ENCODE results near the gene TESMIN.
A peak's percentile ranks its signal among the peaks of the same experiment; 100 is the strongest.

Gene TESMIN

DNA sequence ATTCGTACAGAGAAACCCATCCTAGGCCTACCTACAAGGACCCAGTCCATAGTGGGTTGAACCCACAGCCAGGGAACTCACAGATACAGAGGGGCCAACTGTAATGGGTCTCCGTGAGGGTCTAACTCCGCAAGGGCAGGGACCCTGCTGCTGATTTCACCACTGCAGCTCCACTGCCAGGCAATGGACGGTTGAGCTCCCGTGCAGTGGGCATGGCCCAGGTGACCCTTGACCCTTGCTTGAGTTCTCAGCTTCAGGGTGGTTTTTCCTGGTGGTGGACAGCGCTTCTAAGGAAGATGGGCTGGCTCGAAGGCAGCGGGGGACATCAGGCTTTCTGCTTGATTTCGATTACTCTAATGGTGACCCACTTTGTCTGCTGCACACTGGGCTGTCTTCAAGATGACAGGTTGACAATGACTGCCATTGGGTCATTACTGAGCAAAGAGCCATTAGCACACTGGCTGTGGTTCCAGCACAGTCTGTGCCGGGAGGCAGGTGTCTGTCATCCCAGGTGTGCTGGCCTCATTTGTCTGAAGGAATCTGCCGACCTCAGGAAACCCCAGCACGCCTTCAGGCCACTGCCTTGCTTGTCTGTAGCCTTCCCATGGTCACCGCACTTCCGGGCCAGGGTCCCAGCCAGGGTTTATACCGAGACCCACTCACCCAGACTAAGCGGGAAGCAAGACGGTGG is 70.6 kb downstream of the TESMIN start:
- DNase-seq, result no peak

DNA sequence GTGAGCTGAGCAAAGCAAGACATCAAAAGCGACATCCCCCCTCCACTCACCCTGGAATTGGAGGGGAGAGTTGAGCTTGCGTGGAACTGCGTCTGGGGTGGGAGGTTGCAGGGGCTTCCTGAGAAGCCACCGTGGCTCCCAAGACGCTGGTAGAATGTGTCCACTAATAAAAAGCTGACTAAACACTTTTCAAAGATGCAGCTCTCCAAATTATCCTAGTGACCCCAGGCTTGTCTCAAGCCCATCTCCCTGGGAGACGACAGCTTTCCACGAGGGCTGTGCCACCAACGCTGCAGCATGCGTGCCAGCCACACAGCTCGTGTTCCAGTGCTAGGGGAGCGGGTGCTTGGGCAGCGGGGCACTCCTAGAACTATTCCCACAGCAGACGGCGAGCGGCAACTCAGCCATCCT is 73.3 kb downstream of the TESMIN start:
- DNase-seq, result no peak

DNA sequence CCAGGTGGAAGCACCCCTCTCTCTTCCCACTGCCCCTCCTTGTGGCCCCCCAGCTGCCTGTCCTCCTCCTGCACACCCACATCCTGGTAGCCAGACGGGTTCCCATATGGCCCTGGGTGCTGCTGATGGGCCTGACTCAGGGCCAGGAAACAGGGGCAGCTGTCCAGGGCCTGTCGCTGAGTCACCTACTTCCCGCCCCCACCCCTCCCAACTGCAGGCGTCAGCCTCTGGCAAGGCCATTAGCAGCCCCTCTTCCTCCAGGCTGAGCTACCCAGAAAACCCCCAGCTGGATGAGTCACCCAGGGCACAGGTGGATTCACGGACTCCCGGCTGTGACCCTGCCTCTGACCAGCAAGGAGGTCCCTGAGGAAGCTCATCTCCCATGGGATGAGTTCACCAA is 73.9 kb downstream of the TESMIN start:
- peak; percentile 46 for DNase-seq

DNA sequence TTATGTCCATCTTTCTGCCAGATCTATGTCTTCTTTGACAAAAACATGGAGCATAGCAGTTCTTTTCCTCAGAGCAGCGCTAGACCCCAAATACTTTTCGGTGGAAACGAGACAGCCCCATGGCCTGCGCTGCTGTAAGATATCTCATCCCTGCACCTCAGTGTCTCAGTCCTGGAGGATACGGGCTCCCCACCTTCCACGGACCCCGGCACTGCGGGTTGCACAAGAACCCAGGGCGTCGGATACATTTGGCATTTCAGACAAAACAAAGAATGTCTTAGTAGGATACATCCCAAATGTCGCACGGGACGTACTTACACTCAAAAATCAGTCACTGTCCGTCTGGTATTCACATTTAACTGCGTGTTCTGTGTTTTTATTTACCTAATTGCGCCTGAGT is 76.9 kb downstream of the TESMIN start:
- DNase-seq, result no peak

DNA sequence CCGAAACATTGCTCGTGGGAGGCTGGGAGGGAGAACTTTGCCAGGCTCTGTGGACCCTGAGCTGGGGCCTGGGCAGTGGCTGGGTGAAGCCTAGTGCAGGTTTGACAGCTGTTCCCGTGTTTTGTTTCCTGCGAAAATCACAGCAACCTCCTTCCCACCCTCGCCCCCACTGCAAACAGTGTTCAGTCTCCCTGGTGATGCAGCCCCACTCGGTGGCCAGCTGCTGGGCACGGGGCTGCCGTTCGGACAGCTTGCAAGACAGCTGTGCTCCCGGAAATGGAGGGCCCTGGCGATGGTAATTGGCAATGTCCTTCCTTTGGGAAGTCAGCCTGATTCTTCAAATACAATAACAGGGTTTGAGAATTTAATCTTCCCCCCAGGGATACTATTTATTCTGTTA is 77.3 kb downstream of the TESMIN start:
- no peak for DNase-seq

DNA sequence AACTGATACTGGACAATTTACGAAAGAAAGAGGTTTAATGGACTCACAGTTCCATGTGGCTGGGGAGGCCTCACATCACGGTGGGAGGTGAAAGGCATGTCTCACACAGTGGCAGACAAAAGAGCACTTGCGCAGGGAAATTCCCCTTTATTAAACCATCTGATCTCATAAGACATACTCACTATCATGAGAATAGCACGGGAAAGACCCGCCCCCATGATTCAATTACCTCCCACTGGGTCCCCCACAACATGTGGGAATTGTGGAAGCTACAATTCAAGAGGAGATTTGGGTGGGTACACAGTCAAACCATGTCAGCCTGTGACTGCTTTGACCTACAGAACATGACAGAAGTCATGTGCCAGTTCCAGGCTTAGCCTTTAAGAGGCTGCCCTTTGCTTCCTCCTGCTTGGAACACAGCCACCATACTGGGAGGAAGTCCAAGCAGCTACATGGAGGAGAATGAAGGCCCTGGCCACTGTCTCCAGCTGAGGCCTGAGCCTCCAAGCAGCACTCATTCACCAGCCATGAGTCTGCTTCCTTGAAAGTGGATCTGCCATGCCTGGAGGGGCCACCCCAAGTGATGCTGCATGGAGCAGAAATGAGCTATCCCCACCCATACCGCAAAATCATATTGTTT is 77.9 kb downstream of the TESMIN start:
- DNase-seq, result no peak

DNA sequence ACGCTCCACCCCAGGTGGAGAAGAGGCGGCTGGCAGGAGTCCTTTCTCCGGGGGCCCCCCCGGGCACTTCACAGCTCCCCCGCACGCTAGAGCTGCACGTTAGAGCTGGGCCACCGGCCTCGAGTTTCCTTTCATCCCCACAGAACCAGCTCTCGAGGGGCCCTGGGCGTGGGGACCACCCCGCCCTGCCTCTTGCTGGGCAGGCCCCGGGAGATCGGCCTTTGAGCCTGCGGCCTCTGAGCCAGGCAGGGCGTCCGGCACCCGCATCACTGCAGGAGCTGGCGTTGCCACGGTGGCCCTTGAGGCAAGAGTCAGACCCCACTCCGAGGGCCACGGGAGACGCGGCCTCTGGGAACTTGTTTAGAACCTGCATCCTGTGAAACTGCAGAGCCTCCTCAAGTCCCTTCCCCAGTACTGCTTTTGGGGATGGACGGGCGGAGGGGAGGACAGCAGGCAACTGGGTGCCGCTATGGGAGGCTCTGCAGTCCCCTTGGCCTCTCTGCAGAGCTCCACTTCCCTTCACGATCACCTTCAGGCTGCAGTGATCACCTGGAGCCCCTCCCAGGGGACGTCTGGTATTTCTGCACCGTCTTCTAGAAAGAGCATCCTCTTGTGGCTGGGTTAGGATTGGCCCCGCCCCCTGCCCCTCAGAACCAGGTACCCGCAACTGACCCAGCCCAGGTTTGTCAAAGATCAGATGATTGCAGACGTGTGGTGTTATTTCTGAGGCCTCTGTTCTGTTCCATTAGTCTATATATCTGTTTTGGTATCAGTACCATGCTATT is 80.9 kb downstream of the TESMIN start:
- no peak for DNase-seq

DNA sequence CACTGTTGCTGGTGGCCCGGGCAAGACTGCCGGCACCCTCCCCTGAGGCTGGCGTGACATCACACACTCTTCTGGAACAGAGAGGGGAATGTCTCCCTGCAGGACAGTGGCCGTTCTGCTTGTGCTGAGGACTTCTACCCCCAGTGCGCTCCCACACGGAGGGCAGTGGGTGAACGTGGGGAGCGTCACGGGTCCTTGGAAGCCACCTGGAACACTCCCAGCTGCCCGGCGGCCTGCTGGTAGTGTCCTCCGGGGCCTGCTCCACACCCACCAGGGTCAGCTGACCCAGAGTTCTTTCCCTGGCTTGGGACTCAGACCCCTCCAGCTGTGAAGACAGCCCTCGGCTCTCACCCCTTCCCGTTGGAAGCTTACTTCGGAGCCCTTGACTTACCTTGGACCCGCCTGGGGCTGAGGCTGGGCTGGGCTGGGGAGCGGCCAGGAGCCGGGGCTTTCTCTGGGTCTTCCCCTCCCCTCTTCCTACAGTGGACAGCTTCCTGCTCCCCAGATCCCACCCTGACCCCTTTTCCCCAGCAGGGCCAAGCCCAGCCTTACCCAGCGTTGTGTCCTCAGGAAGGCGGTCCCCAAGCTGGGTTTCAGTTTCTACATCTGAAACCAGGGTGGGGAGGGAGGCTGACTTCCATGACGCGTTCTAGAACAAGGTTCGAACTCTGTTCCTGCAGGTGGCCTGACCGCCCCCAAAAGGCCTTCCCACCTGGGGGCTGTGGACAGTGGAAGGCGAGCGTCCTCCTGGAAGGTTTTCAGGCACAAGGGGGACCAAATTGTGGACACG is 81.8 kb downstream of the TESMIN start:
- DNase-seq, result no peak

DNA sequence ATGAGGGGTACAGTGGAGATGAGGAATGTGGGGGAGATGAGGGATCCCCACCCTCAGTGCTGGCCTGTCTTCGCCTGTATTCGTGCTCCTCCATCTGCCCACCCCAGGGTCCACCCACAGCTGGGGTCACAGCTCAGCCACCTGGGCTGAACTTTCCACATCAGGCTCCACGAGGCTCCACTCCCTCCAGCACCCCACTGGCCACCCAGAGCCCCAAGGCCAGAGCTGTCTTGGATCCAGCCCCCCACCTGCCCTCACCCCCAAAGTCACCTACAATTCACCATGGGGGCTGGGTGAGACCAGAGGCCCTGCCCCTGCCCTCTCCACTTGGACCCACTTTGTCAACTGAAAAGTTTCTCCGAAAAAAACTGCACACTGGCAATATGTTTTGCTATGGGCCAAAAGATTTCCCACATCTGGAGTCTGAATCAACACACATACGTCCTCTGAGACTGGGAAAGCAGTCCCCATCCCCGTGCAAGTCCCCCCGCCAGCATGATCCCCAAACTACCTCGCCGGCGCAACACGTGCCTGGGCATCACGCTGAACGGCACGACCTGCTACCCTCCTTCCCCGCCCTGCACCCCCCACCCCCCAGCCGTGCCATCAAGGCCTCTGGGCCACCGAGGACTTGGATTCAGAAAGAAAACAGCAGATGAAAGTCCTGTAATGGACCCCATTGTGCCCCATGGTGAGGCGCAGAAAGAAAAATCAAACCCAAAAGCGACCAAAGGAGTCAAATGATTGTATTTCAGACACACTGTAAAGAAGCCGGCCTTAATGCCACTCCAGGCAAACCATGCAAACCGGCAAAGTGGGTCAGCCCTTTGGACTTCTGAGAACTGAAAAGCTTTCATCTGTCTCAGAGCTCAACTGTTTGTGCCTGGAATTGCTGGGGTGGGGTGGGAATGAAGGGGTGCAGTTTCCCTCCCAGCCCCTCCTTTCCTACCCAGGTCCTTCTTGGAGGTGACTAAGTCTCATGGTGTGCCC is 83.5 kb downstream of the TESMIN start:
- DNase-seq, result no peak

DNA sequence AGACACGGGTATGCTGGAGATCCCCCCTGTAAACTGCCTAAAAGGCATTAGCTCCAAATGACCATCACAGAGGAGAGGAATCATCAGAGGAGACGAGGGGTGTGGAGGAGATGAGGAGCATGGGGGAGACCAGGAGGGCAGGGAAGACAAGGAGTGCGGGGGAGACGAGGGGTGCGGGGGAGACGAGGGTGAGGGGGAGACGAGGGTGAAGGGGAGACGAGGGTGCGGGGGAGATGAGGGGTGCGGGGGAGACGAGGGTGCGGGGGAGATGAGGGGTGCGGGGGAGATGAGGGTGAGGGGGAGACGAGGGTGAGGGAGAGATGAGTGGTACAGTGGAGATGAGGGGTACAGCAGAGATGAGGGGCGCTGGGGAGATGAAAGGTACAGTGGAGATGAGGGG is 84.5 kb downstream of the TESMIN start:
- DNase-seq, result no peak

DNA sequence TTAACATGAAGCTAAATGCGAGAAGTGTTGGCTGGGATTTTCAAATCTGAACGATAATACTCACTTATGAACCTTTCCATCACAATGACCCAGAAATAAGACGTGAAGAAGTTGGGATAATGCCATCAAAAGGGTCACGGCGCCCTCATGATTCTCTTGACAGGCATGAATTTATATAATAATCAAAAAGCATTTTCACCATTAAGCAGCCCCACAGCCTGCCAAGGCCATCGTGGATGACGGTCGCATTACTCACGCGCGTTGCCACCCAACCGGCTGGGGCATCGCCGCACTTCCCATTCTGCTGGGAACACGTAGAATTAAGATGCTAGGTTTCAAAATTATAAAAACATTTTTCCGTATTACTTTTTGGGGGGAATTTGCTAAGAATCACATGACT is 85.9 kb downstream of the TESMIN start:
- DNase-seq, result no peak

DNA sequence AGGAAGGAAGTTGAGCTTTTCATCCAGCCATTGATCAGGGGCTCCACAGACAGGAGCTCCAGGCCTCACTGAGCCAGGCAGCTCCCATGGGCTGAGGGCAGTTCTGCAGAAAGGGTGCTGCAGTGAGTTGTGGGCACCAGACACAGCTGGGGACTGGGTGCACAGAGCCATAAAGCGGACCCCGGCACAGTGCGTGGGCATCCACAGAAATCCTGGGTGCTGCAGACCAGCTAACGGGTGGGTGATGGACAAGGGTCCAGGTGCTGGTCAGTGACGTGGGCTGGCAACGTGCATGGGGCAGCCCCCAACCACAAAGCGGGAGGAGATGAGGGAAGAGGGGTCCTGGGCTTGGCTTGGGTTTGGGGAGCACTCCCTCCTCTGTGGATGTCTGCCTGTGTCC is 86.4 kb downstream of the TESMIN start:
- DNase-seq, result no peak

DNA sequence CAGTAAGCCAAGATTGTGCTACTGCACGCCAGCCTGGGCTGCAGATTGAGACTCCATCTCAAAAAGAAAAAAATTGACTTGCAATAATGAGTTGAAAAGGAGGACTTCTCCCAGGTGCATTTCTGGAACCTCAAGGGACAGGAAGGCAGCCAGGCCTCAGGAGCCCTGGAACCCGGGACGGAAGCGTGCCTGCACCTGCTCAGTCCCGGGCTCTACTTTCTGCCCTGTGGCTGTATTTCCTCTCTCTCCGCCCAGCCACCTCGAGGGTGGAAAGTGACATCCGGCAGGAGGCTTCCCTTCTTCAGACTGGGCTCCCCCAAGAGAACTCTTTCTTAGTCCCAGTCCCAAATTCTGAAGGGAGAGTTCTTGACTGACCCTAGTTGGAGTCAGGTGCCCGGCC is 87.2 kb downstream of the TESMIN start:
- DNase-seq, result no peak

DNA sequence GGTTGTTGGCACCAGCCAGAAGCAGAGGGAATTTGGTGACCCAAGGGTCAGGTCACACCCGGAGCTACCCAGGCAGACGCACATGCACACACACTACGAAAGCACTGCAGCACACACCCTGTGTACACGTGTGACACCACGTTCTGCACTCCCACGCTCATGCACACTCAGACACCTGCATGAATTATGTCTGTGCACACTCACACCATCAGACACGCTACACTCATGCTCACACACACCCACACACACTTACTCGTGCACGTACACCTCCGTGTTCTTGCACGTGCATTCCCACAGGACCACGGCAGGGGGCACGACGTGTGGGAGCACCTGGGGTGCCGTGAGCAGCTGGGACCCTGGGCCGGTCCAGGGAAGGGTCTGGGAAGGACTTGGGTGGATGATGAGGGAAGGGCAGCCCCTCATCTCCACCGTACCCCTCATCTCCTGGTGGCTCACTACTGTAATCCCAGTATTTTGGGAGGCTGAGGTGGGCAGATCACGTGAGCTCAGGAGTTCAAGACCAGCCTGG is 87.8 kb downstream of the TESMIN start:
- no peak for DNase-seq

DNA sequence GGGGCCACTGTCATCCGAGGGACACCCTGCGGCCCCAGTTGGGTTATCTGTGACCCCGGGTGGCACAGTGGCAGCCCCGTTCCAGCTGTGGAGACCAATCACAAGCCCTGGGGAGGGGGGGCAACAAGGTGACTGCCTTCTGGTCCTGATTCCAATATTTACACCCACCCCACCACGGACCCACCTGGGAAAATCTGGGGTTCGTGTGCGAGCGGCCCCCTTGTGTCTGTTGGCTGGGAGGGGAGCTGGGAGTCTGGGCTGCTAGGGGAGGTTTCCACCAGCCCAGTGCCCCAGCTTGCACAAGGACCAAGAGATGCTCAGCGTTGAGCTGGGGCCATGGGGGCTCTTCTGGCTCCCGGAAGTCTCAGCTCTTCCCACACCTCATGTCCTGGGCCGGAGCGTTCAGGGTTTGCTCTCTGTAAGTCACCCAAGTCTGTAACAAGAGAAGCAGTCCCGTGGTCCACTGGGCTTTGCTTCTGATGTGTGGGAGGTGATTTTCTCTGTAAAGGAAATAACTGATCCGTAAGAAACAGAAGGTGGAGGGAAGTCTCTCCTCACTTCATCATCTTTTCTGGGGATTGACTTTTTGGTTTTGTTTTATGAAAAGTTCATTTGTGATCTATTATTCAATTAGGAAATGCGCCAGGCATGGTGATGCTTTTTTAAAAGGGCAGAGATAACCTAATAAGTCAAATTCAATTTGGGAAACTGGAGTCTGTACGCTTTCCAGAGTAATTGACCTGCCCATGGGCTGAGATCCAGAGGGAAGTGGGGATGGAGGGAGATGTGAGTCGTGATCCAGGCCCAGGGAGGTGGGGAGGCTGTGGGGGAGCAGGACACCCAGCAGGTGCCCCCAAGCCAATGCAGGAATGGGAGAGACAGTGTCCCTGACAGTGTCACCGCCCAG is 89.4 kb downstream of the TESMIN start:
- no peak for DNase-seq

DNA sequence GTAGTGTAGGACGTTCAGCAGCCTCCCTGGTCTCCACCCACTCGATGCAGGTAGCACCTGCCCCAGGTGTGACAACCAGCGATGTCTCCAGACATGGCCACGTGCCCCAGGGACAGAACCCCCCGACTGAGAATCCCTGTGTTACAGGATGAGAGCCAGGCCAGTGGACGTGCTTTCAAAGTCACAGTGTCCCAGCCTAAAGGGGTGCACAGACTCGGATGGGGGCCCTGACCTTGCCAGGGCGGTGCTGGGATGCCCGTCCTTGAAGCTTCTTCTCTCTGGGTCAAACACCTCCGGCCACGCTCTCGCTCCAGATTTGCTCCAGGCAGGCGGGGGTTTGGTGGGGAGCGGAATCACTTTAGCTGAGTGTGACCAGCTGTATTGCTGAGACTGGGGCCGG is 90.3 kb downstream of the TESMIN start:
- no peak for DNase-seq

DNA sequence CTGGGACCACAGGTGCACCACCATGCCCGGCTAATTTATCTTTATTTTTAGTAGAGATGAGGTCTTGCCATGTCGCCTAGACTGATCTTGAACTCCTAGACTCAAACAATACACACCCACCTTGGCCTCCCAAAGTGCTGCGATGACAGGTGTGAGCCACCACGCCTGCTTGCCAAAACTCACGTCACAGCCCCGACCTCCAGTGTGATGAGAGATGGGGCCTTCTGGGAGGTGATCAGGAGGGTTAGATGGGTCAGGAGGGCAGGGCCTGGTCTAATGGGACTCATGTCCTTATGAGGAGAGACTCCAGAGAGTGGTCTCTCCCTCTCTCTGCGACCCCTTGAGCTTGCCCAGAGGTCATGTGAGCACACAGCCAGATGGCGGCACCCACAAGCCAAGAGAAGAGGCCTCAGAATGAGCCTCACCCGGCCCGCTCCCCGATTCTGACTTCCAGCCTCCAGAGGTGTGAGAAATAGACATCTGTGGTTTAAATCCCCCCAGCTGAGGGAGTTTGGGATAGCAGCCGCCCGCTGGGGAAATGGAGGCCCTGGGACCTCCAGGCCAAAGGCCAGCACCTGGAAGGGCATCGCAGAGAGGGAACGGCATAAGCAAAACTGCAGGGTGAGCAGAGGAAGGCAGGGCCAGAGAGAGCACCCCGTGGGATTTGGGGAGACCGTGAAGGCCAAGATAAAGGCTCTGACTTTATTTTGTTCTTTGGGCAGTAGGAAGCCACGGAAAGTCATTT is 91.1 kb downstream of the TESMIN start:
- DNase-seq, result no peak

DNA sequence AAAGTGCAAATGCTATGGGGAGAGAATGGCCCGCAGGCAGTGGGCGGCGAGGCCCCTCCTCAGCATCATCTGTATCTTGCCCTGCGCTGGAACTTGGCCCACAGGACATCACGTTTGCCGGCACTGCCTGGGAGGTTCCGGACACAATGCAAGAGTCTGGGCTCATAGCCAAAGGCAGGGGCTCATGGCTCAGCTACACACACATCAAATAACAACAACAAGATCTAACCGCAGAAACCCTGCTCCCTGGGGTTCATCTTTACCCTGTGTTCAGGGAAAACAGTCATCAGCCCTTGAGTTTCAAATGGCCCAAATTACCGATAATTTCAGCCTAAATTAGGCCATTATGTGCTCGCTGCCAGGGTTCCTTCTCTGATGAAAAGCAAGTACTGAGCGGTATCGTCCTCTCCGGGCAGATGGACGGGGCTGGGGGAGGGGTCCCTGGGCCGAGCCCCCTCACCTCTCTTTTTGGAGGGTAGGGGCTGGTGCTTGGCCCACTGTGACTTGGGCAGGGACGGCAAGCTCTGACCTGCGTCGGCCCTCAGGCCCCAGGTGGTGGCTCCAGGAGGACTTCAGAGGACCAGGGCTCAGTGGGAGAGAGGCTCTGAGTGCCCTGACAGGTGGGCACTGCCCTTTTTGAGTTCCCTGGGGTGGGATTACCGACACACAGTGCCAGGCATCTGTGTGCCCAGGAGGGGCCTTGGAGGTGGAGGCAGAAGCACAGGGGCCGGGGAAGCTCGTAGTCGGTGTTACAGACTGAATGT is 92.0 kb downstream of the TESMIN start:
- DNase-seq, result peak; percentile 58

DNA sequence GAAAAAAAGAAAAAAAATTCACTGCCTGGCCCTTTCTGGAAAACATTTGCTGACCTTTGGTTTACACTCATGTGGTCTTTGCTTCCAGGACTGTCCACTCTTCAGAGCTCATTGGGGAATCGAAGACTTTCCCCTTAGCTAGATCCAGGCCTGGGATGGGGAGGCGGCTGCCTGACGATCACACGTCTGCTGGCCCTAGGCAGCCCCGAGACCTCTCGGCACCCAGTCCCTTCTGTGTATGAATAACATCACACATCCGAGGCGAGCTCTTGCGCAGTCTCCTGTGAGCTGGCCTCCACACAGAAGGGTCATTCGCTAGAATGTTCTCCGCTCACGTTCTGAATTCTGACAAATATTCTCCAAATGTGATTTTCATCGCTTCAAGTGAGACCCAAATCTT is 92.7 kb downstream of the TESMIN start:
- DNase-seq, result no peak

All from SHP77 treated with DMSO at 0.1 percent for 48 hours (cell line).